A549 (cell line): Measurements from ENCODE around the gene MTG1.

ENCODE experiments used
- CTCF ChIP-seq: fragments of >200 bp; sonication (Bioruptor Twin); formaldehyde crosslinking; IDR thresholded peaks from 3 replicates; pipeline ENCODE4 v1.5.1; 2016
- MAZ ChIP-seq: fragments of 150-350 bp; IDR thresholded peaks from 2 replicates; pipeline ENCODE4 v1.6.1; 2014; ENCODE audit warnings: antibody characterized with exemption, low read depth, low read length, borderline replicate concordance
- POLR2A ChIP-seq: IDR thresholded peaks from 2 replicates; pipeline ENCODE4 v1.6.1; 2012; ENCODE audit warnings: mild to moderate bottlenecking, low read length

- TF ChIP-seq CTCF = no peak
- TF ChIP-seq MAZ = no peak
- TF ChIP-seq POLR2A = no peak
These were observed 46.8 kb downstream of the MTG1 start for GRCh38 chr10:133440633-133441285.
